ENCODE results near the gene SLC25A51. TPM values are rescaled to one million over a fixed set of nuclear protein-coding genes. Genes with fewer than 3 reads are reported as not detected.

The SLC25A51 gene
- total RNA-seq, 1 donor, result 82.8 TPM

DNA sequence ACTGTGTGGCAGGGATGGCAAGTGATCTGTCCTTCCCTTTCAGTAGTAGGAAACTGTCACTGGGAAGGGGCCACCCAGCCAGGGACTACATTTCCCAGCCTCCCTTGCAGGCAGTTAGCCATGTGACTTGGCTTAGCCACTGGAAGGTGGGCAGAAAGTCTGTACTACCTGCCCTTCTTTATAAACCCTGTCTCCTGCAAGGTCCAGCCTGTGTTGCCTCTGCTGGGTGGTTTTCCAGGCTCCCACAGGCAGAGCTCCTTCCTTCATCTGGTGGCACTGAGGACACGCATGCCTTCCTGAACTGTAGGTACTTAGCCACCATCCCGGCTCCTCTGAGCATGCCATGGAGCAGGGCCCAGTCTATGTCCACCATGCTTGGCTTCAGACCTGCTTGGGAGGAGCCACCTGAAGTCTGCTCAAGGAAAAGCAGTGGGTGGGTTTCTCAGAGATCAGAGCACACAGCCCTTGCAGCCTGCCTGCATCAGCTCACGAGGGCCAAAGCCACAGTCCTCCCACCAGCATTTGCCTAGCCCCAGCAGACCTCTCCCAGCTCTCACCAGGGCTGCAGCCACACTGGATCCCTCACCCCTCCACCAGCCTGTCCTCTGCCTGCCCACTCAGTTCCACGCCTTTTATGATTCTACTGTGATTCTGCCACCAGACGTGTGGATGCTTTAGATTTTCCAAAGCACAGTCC lies 16.7 kb upstream of the SLC25A51 start:
- TF ChIP-seq, protein P1, sequence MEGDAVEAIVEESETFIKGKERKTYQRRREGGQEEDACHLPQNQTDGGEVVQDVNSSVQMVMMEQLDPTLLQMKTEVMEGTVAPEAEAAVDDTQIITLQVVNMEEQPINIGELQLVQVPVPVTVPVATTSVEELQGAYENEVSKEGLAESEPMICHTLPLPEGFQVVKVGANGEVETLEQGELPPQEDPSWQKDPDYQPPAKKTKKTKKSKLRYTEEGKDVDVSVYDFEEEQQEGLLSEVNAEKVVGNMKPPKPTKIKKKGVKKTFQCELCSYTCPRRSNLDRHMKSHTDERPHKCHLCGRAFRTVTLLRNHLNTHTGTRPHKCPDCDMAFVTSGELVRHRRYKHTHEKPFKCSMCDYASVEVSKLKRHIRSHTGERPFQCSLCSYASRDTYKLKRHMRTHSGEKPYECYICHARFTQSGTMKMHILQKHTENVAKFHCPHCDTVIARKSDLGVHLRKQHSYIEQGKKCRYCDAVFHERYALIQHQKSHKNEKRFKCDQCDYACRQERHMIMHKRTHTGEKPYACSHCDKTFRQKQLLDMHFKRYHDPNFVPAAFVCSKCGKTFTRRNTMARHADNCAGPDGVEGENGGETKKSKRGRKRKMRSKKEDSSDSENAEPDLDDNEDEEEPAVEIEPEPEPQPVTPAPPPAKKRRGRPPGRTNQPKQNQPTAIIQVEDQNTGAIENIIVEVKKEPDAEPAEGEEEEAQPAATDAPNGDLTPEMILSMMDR (IDR thresholded peaks at IDR 0.05; ENCODE audit: insufficient read depth, low read length), result no peak
- no peak overlapping the region for H3K4me3 ChIP-seq (ENCODE audit: low read depth, low read length)
- DNase-seq (ENCODE audit: low read depth), result no peak

DNA sequence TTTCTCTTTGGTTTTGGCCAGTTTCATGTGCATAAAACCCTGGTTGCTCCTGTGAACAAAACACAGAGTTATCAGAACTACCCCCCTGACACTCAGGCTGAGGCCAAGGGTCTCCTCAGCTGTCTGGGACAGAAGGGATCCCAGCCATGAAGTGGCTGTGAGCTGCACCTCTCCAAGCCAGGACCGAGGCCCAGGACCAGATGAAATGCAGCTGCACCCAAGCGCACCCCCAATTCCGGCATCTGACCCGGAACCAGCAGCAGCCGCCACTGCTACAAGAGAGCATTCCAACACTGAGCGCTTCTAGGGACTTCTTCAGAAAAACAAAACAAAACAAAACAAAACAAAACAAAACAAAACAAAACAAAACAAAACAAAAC lies 16.0 kb upstream of the SLC25A51 start:
- no peak overlapping the region for H3K4me3 ChIP-seq (ENCODE audit: low read depth, low read length)
- TF ChIP-seq, protein P1 (IDR thresholded peaks at IDR 0.05; ENCODE audit: insufficient read depth, low read length), result no peak
- DNase-seq (ENCODE audit: low read depth), result no peak

DNA sequence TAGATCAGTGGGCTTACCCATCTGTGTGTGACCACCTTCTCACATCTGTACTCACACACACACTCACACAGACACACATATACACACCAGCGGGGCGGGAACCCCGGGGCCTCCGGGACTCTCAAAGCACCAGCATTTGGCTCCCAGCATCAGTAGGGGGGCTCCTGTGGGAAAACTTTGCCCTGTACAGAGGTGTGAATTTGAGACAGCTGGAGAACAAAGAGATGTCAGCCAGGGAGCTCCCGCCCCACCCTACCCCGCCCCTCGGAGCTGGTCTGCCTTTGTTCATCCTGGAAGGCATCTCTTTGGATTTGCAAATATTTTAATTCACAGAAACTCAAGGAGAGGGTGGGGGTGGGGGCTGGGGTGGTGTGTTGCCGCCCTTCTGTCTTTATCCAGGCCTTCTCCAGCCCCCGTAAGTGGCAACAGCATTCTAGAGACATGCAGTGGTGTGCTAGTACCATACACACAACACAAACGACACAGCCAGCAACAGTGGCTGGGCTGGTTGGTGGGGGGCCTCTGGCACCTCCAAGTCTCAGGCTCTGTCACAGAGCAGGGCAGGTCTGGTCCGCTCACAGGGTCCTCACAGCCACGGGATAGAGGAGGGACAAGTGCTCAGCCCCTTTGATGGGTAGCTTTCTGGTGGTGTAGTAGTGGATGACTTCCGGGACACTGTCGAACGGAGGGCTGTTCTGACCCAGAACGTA lies 15.5 kb upstream of the SLC25A51 start:
- DNase-seq (ENCODE audit: low read depth), result no peak
- no peak overlapping the region for H3K4me3 ChIP-seq (ENCODE audit: low read depth, low read length)
- TF ChIP-seq, protein P1 (IDR thresholded peaks at IDR 0.05; ENCODE audit: insufficient read depth, low read length), result no peak

DNA sequence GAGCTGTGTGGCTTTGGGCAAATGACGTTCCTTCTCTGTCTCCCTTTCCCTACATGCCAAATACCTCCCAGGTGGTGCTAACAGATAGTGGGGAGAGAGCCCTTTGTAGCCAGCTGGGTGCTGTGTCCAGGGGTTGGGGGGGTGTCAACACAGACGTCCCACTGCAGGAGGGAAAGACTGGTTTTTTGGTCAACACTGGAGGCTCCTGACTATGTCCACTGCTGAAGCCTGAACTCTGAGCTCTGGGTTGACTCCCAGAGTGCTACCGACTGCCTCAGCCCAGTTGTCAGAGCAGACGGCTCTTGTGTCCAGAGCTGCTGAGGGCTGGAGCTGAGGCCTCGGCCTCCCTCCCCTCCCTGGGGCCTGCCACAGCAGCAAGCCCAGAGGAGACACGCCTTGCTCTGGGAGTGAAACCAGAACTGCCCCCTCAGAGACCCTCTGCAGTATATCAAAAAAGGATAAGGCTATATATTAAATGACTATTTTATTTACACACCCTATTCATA lies 14.8 kb upstream of the SLC25A51 start:
- DNase-seq (ENCODE audit: low read depth), result no peak
- H3K4me3 ChIP-seq (ENCODE audit: low read depth, low read length), result no peak overlapping the region
- TF ChIP-seq, protein P1 (IDR thresholded peaks at IDR 0.05; ENCODE audit: insufficient read depth, low read length), result no peak

DNA sequence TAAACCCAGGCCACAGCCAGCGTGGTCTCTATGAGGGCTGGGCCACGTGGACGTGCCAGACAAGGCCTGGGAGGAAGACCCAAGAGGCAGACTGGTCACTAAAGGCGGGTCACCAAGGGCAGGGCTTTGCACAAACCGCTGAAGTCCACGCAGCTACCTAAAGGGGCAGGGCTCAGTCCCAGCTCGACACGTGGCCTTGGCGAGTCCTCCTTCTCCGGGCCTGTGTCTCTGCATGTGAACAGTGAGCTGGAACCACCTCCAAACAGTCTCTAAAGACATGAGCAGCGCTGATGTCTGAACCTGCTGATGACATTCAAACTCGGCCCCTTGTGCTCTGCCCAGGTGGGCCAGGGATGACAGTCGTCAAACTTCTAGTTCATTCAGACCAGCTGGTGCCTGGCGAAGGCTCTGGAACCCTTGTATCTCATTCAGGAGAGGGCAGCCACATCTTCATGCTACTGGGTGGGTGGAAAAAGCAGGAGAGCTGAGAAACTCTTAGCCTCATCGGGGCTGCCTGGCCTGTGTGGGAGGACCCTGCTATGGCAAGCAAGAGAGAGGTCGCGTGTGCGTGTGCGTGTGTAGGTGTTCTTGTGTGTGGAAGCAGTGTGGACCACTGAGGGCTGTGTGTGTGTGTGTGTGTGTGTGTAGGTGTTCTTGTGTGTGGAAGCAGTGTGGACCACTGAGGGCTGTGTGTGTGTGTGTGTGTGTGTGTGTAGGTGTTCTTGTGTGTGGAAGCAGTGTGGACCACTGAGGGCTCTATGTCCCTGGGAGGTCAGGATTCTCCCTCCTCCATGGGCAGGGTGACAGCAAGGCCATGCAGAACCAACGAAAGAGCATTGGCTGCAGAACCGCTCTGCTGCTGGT lies 14.1 kb upstream of the SLC25A51 start:
- no peak overlapping the region for H3K4me3 ChIP-seq (ENCODE audit: low read depth, low read length)
- no peak for DNase-seq (ENCODE audit: low read depth)
- TF ChIP-seq, protein P1 (IDR thresholded peaks at IDR 0.05; ENCODE audit: insufficient read depth, low read length), result no peak

DNA sequence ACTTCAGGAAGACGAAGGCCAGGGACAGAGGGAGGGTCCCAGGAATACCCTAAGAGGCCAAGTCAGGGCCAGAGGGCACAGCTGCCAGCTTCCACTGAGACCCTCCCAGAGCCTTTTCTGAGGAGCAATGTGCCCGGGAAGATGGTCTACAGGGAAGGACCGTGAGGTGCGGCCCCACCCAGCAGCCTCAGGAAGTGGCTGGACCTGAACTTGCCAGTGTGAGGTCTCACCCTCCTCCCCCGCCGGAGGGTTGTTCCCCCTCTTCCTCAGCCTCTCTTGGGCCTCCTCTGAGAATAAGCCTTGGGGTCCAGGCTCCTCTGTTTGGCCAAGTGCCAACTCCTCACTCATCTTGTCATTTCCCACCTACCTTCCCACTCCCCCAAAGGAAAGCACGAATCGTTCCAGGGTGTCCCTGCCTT lies 13.4 kb upstream of the SLC25A51 start:
- DNase-seq (ENCODE audit: low read depth), result no peak

More for the DNA sequence above, 13.4 kb upstream of the SLC25A51 start:
- TF ChIP-seq, protein P1 (IDR thresholded peaks at IDR 0.05; ENCODE audit: insufficient read depth, low read length), result no peak
- no peak overlapping the region for H3K4me3 ChIP-seq (ENCODE audit: low read depth, low read length)
